Measurements from ENCODE around the gene ZNF181. TPM values are rescaled to one million over a fixed set of nuclear protein-coding genes. Genes with fewer than 3 reads are reported as not detected.

The ZNF181 gene
- total RNA-seq: 14.2 TPM

GRCh38 chr19:34733746-34734536, at the start of gene ZNF181:
TSS of gene ZNF181 (plus strand) at chr19:34734243. CDS start at chr19:34735038, 795 bp downstream.

DNA sequence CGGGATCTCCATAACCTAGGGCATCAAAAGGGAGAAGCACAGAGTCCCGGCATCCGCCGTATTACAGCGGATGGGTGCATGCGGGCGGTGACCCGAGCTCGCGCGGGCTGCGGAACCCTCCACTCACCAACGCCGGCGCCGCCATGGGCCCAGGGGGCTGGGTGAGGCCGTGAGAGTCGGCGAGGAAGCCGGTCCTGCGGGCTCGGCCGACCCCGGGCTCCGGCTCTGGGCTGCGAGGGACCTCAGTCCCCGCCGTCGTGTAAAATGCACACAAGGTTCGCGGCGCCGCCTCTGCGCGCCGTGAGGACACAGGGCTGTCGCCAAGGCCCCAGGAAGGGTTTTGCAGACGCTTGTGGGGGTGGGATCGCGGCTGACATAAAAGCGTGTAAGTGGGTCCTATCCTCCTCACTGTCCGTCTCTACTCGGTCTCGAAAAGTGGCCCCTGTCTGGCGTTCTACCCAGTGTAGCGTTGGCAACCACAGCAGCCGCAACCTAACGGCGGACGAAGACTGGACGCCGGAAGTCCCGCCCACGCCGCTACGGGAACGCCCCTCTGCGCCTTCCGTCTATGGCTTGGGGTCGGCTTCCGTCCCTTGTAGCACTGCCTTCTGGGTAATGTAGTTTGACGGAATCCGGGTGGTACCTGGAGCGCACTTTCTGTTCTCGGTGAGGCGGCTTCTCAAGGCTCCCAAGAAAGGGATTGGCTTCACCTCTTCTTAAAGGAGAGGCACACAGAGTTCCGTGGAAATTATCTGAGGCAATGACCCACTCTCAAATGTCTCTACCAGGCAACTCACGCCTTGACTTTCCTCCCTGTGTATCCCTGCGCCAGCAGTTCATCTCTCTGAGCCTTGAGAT, 38.9 kb downstream of the ZNF181 start, which contains the start of gene ZNF599:
Gene ZNF599 (minus strand): TSS at position 519 of the 858 bp plus-strand sequence. CDS start 374 bp downstream, at position 145.

Other genes starting within 250 kb of the ZNF181 start
- 0.18 TPM for gene SCGB2B2, start 57.1 kb upstream of the ZNF181 start, total RNA-seq
- 41.1 TPM for gene ZNF302, start 56.6 kb upstream of the ZNF181 start, total RNA-seq
- gene ZNF599, start 39.0 kb downstream of the ZNF181 start, total RNA-seq: 10.9 TPM
- gene ZNF30, start 192.7 kb downstream of the ZNF181 start, total RNA-seq: 4.6 TPM
- gene ZNF792, start 230.0 kb downstream of the ZNF181 start, total RNA-seq: 12.8 TPM

All from metanephros (tissue), 1 donor.